H7 (cell line): ENCODE measurements around the gene ZC3H7B. TPM values are rescaled to one million over a fixed set of nuclear protein-coding genes. Genes with fewer than 3 reads are reported as not detected.
"Not testable (repeated sequence)": the region's sequence is repeated elsewhere in the genome, so short reads cannot be mapped to it uniquely, and the experiment has no call there.

Experiments used
- DNase-seq: peaks from one replicate; pipeline ENCODE4 v3.0.0; 2012
- H3K27me3 ChIP-seq: 2 replicates; pipeline ENCODE4 v1.6.0; 2011; ENCODE audit warnings: mild to moderate bottlenecking, low read length; ENCODE audit not compliant: control insufficient read depth, insufficient read depth
- H3K36me3 ChIP-seq: replicated peaks from 2 replicates; pipeline ENCODE4 v1.5.1; 2011; ENCODE audit warnings: low read length; ENCODE audit not compliant: control insufficient read depth, insufficient read depth
- H3K4me3 ChIP-seq: 2 replicates; pipeline ENCODE4 v1.5.1; 2011; ENCODE audit warnings: low read depth, mild to moderate bottlenecking, control low read depth, low read length, moderate library complexity; ENCODE audit not compliant: insufficient read depth
- total RNA-seq: library from RNA; depleted of rRNA; stranded (reverse); fragments of >200 nt; shearing (Covaris generic); gene quantifications from 2 replicates; pipeline ENCODE4 v1.2.3, GENCODE V29; 2014

ZC3H7B gene
- total RNA-seq, 1 experiment from 2014 or later, result 58.2 TPM

DNA sequence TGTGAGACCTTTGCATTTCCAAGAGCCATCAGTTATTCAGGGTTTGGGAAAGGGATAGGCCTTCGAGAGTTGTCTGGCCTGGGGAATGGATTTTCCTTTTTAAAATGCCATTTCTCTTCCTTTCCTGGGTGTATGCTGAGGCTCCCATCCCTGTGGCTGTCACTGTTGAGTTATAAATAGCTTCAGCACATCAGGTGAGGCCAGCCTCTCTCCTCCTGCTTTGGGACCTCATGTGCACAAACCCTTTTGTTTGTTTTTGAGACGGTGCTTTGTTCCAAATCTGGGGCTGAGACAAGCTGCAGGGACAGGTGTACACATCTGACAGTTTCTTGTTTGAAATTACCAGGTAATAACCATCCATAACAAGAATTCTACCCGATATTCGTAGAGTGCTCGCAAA lies 81.8 kb downstream of the ZC3H7B start:
- H3K4me3 ChIP-seq, result no peak overlapping the region

DNA sequence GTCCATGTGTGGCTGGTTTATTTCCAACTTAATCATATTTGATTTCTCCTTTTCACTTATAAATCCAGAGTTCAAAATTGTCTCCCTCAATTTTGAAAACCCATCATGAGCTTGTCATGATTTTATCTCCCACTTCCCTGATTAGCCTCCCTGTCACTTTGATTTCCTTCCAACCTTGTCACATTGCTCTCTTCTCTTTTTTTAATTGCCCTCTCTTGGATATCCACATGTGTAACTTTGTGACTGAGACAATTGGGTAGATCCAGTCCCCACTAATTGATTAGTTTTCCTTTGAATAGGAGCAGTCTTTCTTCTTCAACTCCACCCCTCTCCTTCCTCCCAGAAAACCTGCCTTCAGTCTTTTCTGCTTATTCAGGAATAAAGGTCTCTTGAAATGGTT lies 82.8 kb downstream of the ZC3H7B start:
- H3K4me3 ChIP-seq, result no peak overlapping the region
- no peak for DNase-seq
- peaks cover 7% of the 10 kb centered on the region for H3K36me3 ChIP-seq
- no peaks in the 10 kb centered on the region; the same call in 1 of the 2 replicates for H3K27me3 ChIP-seq

More for the DNA sequence above, 81.8 kb downstream of the ZC3H7B start:
- DNase-seq, result no peak
- Histone ChIP-seq H3K36me3 (peaks cover 5% of the 10 kb centered on the region), H3K27me3 (no peaks in the 10 kb centered on the region; the same call in 1 of the 2 replicates)

DNA sequence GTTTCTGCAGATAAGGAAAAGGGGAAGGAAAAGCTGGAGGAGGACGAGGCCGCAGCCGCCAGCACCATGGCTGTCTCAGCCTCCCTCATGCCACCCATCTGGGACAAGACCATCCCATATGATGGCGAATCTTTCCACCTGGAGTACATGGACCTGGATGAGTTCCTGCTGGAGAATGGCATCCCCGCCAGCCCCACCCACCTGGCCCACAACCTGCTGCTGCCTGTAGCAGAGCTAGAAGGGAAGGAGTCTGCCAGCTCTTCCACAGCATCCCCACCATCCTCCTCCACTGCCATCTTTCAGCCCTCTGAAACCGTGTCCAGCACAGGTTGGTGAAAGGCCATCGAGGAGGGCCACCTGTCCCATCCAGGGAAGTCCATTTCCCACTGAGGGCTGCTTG lies 86.0 kb downstream of the ZC3H7B start:
- Histone ChIP-seq H3K36me3 (peaks cover 7% of the 10 kb centered on the region), H3K27me3 (no peaks in the 10 kb centered on the region; the same call in 1 of the 2 replicates), H3K4me3 (no peak overlapping the region)
- DNase-seq, result no peak

DNA sequence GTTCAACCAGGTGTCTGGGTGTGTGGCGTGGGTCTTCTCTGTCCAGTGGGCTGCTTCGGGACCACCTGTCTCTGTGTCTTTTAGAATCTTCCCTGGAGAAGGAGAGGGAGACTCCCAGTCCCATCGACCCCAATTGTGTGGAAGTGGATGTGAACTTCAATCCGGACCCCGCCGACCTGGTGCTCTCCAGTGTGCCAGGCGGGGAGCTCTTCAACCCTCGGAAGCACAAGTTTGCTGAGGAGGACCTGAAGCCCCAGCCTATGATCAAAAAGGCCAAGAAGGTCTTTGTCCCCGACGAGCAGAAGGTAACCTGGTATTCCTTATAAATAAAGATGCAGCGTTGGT lies 92.7 kb downstream of the ZC3H7B start:
- H3K36me3 ChIP-seq, result peaks cover 8% of the 10 kb centered on the region
- H3K27me3 ChIP-seq, result no peaks in the 10 kb centered on the region
- no peak overlapping the region for H3K4me3 ChIP-seq
- DNase-seq, result no peak

DNA sequence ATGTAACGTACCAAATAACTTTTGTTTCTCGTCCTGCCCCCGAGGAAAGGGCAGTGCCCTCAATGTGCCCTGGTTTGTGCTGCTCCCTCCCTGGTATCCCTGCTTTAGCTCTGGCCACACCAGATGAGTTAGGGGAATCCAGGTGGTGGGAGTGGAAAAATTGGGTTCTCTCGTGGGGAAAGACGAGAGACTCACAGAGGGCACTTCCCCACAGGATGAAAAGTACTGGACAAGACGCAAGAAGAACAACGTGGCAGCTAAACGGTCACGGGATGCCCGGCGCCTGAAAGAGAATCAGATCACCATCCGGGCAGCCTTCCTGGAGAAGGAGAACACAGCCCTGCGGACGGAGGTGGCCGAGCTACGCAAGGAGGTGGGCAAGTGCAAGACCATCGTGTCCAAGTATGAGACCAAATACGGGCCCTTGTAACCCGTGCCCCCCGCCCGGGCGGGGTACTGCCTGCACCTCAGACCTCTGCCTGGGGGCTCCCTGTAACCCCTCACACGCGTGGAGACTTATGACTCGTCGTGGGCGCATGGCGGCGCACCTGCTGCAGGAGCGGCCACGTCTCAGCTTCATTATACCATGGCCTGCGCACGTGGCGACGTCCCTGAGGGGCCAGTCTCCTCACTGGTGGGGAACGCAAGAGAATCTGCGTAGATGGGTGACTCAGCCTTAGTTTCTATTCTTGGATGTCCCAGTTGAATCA lies 94.4 kb downstream of the ZC3H7B start:
- H3K36me3 ChIP-seq, result peaks cover 8% of the 10 kb centered on the region
- no peak for DNase-seq
- H3K4me3 ChIP-seq, result no peak overlapping the region
- no peaks in the 10 kb centered on the region for H3K27me3 ChIP-seq

DNA sequence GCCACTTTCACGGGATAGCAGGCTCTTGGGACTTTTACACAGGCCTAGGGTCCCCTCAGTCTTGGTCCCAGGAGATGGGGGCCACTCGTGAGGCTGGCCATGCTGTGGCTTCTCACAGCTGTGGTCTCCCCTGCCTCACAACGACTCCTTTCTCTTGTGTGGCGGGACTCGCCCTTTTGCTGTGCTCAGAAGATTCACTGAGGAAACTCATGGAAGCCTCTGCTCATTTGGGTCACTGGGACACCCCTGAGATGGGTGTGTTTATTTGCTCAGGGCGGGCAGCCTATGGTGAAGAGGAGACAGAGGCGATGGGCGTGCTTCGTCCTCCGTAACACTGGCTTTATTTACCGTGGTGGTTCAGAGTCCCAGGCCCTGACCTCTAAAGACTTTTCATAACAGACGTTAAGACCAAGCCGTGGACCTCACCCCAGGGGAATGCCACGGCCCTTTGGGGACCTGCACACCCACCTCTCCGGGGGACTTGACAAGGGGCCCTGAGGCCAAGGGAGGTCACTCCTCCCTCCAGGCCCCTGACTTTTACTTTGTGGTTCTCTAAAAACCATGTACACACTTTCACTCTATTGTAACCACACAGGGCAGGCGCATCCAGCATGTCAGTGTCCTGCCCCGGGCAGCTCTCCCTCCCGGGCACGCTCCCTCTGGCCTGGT lies 96.0 kb downstream of the ZC3H7B start:
- H3K27me3 ChIP-seq, result no peaks in the 10 kb centered on the region
- no peak for DNase-seq
- H3K4me3 ChIP-seq, result no peak overlapping the region
- peaks cover 8% of the 10 kb centered on the region for H3K36me3 ChIP-seq

DNA sequence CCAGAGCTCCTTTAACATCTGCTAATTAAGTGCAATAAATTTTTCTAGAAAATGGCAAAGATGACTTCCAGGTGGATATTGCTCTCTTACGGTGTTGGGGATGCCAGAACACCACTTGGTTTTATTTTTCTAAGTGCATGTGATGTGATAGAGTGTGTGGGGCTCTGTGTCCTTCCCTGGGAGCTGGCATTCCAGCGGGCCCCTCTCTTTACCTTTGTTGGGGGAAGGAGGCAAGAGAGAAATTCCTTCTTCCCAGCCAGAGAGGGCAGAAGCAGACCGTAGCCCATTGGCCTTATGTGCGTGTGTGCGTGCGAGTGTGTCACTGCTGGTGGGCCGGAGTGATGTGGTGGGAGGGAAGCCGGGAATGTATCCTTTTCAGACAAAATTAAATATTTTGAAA lies 97.6 kb downstream of the ZC3H7B start:
- peak; percentile 74 for DNase-seq
- Histone ChIP-seq H3K27me3 (no peaks in the 10 kb centered on the region), H3K36me3 (peaks cover 8% of the 10 kb centered on the region), H3K4me3 (no peak overlapping the region)

DNA sequence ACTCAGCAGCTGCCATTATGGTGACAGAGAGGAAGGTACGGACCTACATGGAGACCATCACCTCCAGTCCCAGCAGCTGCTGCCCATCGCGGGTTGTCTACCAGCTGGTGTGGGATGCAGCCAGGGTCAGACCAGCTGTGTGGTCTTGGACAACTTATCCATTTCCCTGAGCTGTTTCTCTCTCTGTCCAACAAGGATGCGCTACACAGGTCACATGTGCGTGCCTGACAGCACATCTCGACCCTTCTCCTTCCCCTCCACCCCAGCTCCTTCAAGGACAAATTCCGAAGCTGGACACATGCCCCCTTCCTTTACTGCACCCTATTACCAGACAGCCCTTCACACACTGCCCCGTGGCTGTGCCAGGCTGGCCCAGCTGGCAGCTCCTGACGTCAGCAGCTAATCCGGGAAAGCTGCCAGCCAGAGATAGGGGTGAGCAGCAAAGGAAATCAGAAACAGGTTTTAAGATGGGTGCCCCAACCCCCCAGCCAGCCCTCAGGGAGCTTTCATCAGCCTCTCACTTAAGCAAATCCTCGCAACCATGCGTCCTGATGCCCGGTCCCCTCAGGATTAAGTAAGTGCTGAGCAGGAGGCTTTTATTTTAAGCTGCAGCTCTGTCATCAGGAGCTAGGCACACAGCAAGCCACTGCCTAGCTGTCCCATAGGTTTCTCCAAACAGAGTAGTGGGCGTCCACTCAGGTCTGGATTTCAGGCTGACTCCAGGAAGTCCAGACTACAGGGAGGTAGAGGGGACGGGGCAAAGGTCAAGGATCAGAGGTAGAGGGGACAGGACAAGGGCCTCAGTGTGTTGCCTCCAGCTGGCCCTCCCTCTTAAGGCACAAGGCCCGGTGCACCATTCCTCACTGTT lies 100.7 kb downstream of the ZC3H7B start:
- H3K27me3 ChIP-seq, result no peaks in the 10 kb centered on the region
- no peak for DNase-seq
- no peaks in the 10 kb centered on the region; the same call in none of the 2 replicates for H3K36me3 ChIP-seq
- H3K4me3 ChIP-seq, result no peak overlapping the region

DNA sequence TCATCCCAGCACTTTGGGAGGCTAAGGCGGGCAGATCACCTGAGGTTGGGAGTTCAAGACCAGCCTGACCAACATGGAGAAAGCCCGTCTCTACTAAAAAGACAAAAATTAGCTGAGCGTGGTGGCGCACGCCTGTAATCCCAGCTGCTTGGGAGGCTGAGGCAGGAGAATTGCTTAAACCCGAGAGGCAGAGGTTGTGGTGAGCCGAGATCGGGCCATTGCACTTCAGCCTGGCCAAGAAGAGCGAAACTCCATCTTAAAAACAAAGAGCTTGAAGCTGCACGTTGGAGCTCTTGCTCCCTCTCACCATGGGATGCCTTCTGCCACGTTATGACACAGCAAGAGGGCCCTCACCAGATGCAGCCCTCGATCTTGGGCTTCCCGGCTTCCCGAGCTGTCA lies 101.5 kb downstream of the ZC3H7B start:
- H3K36me3 ChIP-seq, DNase-seq, H3K27me3 ChIP-seq, H3K4me3 ChIP-seq: not testable (repeated sequence)

DNA sequence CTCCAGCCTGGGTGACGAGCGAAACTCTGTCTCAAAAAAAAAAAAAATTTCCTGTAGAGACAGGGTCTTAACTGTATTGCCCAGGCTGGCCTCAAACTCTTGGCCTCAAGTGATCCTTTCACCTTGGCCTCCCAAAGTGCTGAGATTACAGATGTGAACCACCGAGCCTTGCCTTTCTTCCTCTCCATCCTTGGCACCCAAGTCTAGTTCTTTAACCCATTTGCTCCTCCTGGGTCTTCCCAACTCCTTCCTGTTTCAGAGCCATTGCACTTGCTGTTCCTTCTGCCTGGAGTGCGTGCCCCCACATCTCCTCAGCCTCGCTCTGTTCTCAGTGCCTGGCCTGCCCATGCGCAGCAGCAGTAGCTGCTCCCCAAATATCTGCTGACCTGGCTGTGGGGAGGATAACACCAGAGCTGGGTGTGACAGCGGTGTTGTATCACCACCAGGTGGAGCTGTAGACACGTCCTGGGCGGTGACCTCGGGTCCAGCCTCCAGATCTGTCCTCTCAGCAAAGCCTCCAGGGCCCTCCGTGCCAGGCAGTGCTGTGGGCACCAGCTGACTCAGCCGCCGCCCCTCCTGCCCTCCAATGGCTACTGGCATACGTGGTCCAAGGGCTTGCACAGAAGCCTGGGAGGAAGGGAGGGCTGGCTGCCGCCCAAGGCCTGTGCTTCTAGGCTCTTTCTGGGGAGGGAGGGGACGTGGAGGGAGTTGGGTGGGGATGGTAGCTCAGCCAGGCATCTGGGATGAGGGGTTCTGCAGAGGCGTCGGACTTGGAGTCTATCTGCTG lies 102.4 kb downstream of the ZC3H7B start:
- H3K36me3 ChIP-seq, result no peaks in the 10 kb centered on the region
- no peaks in the 10 kb centered on the region for H3K27me3 ChIP-seq
- H3K4me3 ChIP-seq, result no peak overlapping the region
- DNase-seq, result peak; percentile 98

DNA sequence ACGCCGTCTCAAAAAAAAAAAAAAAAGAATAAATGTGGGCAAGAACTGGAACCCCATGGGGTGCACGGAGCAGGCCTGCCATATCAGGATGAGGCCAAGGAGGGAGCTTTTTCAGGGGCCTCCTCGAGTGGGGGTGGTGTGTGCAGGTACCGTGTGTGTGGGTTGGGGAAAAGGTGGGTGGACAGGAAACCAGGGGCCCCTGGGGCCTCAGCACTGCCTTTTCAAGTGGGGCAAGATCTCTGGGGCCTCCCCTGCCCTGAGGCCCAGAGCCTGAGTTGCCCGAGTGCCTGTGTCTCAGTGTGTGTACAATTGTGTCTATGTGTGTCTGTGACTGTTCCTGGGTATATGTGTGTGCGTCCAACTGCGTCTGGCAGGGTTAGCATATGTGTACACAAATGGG lies 104.3 kb downstream of the ZC3H7B start:
- no peaks in the 10 kb centered on the region for H3K36me3 ChIP-seq
- H3K27me3 ChIP-seq, result no peaks in the 10 kb centered on the region
- H3K4me3 ChIP-seq, result no peak overlapping the region
- DNase-seq, result no peak

DNA sequence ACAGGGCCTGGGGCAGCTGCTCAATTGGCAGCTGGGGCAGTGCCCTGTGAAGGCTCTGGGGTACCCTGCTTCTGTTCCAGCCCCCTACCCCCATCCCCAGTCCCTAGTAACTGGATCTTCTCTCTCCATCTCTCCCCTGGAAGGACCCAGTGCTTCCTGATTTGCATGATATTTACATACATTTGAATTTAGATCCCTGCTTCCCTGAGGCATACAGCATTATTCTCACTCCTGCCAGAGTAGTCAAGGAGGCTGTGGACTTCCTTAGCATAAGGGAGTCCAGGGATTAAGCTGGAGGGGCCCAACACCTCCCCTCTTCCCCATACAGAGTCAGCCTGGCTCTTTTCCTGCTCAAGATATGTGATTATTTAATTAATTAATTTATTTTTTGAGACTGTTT lies 105.1 kb downstream of the ZC3H7B start:
- H3K36me3 ChIP-seq, result no peaks in the 10 kb centered on the region
- H3K4me3 ChIP-seq, result no peak overlapping the region
- no peaks in the 10 kb centered on the region for H3K27me3 ChIP-seq
- peak; percentile 51 for DNase-seq

DNA sequence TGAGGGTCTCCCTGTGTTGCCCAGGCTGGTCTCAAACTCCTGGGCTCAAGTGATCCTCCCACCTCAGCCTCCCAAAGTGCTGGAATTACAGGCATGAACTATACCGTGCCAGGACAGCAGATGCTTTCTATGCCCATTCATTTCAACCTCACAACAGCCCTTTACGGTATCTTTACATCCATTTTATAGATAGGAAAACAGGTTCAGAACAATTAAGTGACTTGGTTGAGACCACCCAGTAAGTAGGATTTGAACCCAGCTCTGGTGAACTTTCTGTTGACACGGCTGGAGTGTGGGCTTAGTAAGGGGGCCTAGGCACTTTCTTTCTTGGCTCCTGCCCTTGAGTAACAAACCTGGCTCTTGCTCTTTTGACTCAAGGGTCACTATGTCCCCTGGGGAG lies 106.1 kb downstream of the ZC3H7B start:
- no peak for DNase-seq
- Histone ChIP-seq H3K4me3 (no peak overlapping the region), H3K36me3 (no peaks in the 10 kb centered on the region), H3K27me3 (no peaks in the 10 kb centered on the region)

DNA sequence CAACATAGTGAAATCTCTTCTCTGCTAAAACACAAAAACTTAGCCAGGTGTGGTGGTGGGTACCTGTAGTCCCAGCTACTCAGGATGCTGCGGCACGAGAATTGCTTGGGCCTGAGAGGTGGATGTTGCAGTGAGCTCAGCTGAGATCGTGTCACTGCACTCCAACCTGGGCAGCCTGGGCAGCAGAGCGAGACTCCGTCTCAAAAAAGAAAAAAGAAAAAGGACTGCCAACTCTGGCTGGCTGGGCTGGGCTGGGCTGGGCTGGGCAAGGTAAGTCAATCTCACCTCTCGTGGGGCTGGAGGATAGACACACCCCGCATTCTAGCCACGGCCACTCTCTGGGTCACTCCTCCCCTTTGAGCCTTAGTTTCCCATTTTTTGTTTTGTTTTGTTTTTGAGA lies 107.3 kb downstream of the ZC3H7B start:
- Histone ChIP-seq H3K4me3 (no peak overlapping the region), H3K36me3 (no peaks in the 10 kb centered on the region), H3K27me3 (no peaks in the 10 kb centered on the region)
- no peak for DNase-seq
